ENCODE measurements around the gene EXOG. TPM values are rescaled to one million over a fixed set of nuclear protein-coding genes. Genes with fewer than 3 reads are reported as not detected.

Gene EXOG
- total and polyA plus RNA-seq, 2 donors (not counting 1 experiment from before 2014, with no cell fraction given) = 8.8 to 36.8 TPM

GRCh38 chr3:38555149-38555840, 59.2 kb downstream of the EXOG start:
- H3K27me3 Mint-ChIP-seq = peaks cover 20% of the 10 kb centered on the region
- Histone ChIP-seq H3K9me3 (ENCODE audit: control extremely low read depth in 1 of 3, control insufficient read depth in 2 of 3, insufficient read depth in 1 of 3, low read length in 2 of 3) (peaks cover 0 to 11% (median 0%) of the 10 kb centered on the region in 3 donors), H3K27ac (ENCODE audit: low read length in 2 of 2) (no peak overlapping the region), H2AFZ (ENCODE audit: insufficient read depth, low read depth, low read length, poor library complexity, severe bottlenecking) (no peak overlapping the region), H3K79me2 (ENCODE audit: control insufficient read depth, insufficient read depth, low read length) (no peaks in the 10 kb centered on the region), H3K9ac (ENCODE audit: low read length) (no peak overlapping the region), H3K36me3 (replicated peaks in 1 of 2; ENCODE audit: control extremely low read depth in 1 of 2, control insufficient read depth in 1 of 2, extremely low read depth in 1 of 2, insufficient read depth in 2 of 2, low read length in 1 of 2) (no peaks in the 10 kb centered on the region), H3K4me3 (ENCODE audit: control extremely low read depth in 1 of 5, extremely low read depth in 1 of 5, insufficient read depth in 1 of 5, low read depth in 2 of 5, low read length in 4 of 5) (no peak overlapping the region), H4K20me1 (ENCODE audit: control insufficient read depth, insufficient read depth, low read length, poor library complexity, severe bottlenecking) (no peaks in the 10 kb centered on the region), H3K27me3 (replicated peaks in 1 of 4; ENCODE audit: control extremely low read depth in 1 of 4, control insufficient read depth in 3 of 4, insufficient read depth in 4 of 4, low read length in 3 of 4) (peaks cover 0 to 6% (median 0%) of the 10 kb centered on the region in 4 experiments), H3K4me2 (replicated peaks; ENCODE audit: low read depth, low read length, poor library complexity, severe bottlenecking) (no peak overlapping the region), H3K4me1 (ENCODE audit: control insufficient read depth in 2 of 2, insufficient read depth in 2 of 2, low read length in 2 of 2) (no peaks in the 10 kb centered on the region)
- ChIA-PET POLR2A (no interaction called here), CTCF (no interaction called here)
- no peak overlapping the region for H3K4me3 Mint-ChIP-seq
- DNase-seq = no peak
- no peak for ATAC-seq (ENCODE audit: low read depth)
- intact Hi-C loops (cut with micrococcal nuclease) = no loop called here
- 89% methylated on average over 3 of the region's 6 CpGs for WGBS (ENCODE audit: insufficient coverage)
- no peaks in the 10 kb centered on the region for H3K4me1 Mint-ChIP-seq
- H3K27ac Mint-ChIP-seq = no peak overlapping the region
- H3K9me3 Mint-ChIP-seq (ENCODE audit: insufficient read depth) = peaks cover 4% of the 10 kb centered on the region
- TF ChIP-seq CTCF (IDR thresholded peaks at IDR 0.05) (no peak), EZH2 (IDR thresholded peaks at IDR 0.05; ENCODE audit: borderline replicate concordance, insufficient read depth, low read depth, low read length, poor library complexity, severe bottlenecking) (no peak)

- Histone ChIP-seq H3K9ac (ENCODE audit: low read length) (no peak overlapping the region), H3K4me1 (ENCODE audit: control insufficient read depth in 2 of 2, insufficient read depth in 2 of 2, low read length in 2 of 2) (no peaks in the 10 kb centered on the region), H4K20me1 (ENCODE audit: control insufficient read depth, insufficient read depth, low read length, poor library complexity, severe bottlenecking) (no peaks in the 10 kb centered on the region), H3K27me3 (replicated peaks in 1 of 4; ENCODE audit: control extremely low read depth in 1 of 4, control insufficient read depth in 3 of 4, insufficient read depth in 4 of 4, low read length in 3 of 4) (peaks cover 0 to 6% (median 0%) of the 10 kb centered on the region in 4 experiments), H3K36me3 (replicated peaks in 1 of 2; ENCODE audit: control extremely low read depth in 1 of 2, control insufficient read depth in 1 of 2, extremely low read depth in 1 of 2, insufficient read depth in 2 of 2, low read length in 1 of 2) (no peaks in the 10 kb centered on the region), H2AFZ (ENCODE audit: insufficient read depth, low read depth, low read length, poor library complexity, severe bottlenecking) (no peak overlapping the region), H3K9me3 (ENCODE audit: control extremely low read depth in 1 of 3, control insufficient read depth in 2 of 3, insufficient read depth in 1 of 3, low read length in 2 of 3) (peaks cover 0 to 11% (median 0%) of the 10 kb centered on the region in 3 donors), H3K27ac (ENCODE audit: low read length in 2 of 2) (no peak overlapping the region), H3K4me3 (ENCODE audit: control extremely low read depth in 1 of 5, extremely low read depth in 1 of 5, insufficient read depth in 1 of 5, low read depth in 2 of 5, low read length in 4 of 5) (no peak overlapping the region), H3K79me2 (ENCODE audit: control insufficient read depth, insufficient read depth, low read length) (no peaks in the 10 kb centered on the region), H3K4me2 (replicated peaks; ENCODE audit: low read depth, low read length, poor library complexity, severe bottlenecking) (no peak overlapping the region)
- WGBS (ENCODE audit: insufficient coverage) = 91% methylated on average over 1 of the region's 2 CpGs
- Mint-ChIP-seq H3K4me1 (no peaks in the 10 kb centered on the region), H3K27ac (no peak overlapping the region), H3K4me3 (no peak overlapping the region), H3K9me3 (ENCODE audit: insufficient read depth) (peaks cover 4% of the 10 kb centered on the region), H3K27me3 (peaks cover 20% of the 10 kb centered on the region)
- POLR2A ChIA-PET = no interaction called here
- ATAC-seq (ENCODE audit: low read depth) (no peak), DNase-seq (no peak)
- no peak for TF ChIP-seq EZH2 (IDR thresholded peaks at IDR 0.05; ENCODE audit: borderline replicate concordance, insufficient read depth, low read depth, low read length, poor library complexity, severe bottlenecking)
- no peak for TF ChIP-seq CTCF (IDR thresholded peaks at IDR 0.05)
- CTCF ChIA-PET = no interaction called here
- intact Hi-C loops (cut with micrococcal nuclease) = no loop called here
These were observed 59.8 kb downstream of the EXOG start for GRCh38 chr3:38555926-38556325.

Measured in B cell (primary cell).